Gastroesophageal sphincter (tissue), 3 donors: ENCODE data around the gene WNT3.

ENCODE experiments used
- CTCF ChIP-seq, 4 experiments: fragments of 200-600 bp in 2 of 4; fragments of 450-650 bp in 2 of 4; sonication (generic) in 1 of 4; IDR thresholded peaks; one replicate each; pipeline ENCODE4 v1.5.1; 2017 to 2019; ENCODE audit warnings: antibody characterized with exemption in 4 of 4, mild to moderate bottlenecking in 2 of 4, moderate library complexity in 2 of 4
- EP300 ChIP-seq: sonication (generic); formaldehyde crosslinking; IDR thresholded peaks from one replicate; pipeline ENCODE4 v1.6.1; 2017; ENCODE audit warnings: antibody characterized with exemption, mild to moderate bottlenecking

GRCh38 chr17:46726206-46726605 lies 92.3 kb downstream of the WNT3 start:
- TF ChIP-seq EP300 (no peak), CTCF (IDR thresholded peaks at IDR 0.05) (no peak)
